GM12878 (cell line): ENCODE measurements around the gene SIK3. TPM values are rescaled to one million over a fixed set of nuclear protein-coding genes. Genes with fewer than 3 reads are reported as not detected.

Experiments
- ATAC-seq: fragments of 200-7000 bp; cut with Tn5 transposase; 3 replicates; pipeline ENCODE4 v1.9.1; 2020; ENCODE audit warnings: mild to moderate bottlenecking, moderate library complexity
- BruUV-seq: library from RNA; stranded (reverse); fragments of 400-500 nt; replicated peaks from 2 replicates; lab custom pipeline; 2021; lab: Mats Ljungman, UMichigan
- CTCF ChIA-PET: fragments of 300-600 bp; sonication (Branson Sonifier 250); formaldehyde crosslinking; extraction: SDS; loops from one replicate; lab custom pipeline; 2021; ENCODE audit warnings: inconsistent platforms; lab: Yijun Ruan, JAX
- POLR2A ChIA-PET: fragments of 350-600 bp; formaldehyde crosslinking; extraction: SDS; loops from one replicate; lab custom pipeline; 2021; ENCODE audit warnings: inconsistent platforms; lab: Charles Lee
- RAD21 ChIA-PET: fragments of 300-600 bp; sonication (Branson Sonifier 250); formaldehyde crosslinking; loops from one replicate; lab custom pipeline; 2023; ENCODE audit warnings: antibody characterized with exemption; ENCODE audit not compliant: unreplicated experiment; lab: Charles Lee
- SMC1A ChIA-PET: fragments of 300-600 bp; sonication (Branson Sonifier 250); formaldehyde crosslinking; loops from one replicate; lab custom pipeline; 2023; ENCODE audit not compliant: unreplicated experiment, uncharacterized antibody; lab: Charles Lee
- DNase-seq: peaks from one replicate; pipeline ENCODE4 v3.0.0-alpha.2; 2011; ENCODE audit warnings: low read depth, low spot score
- FAIRE-seq: peaks from 3 replicates; lab custom pipeline; 2011; peaks lifted over from hg19 to GRCh38; lab: Jason Lieb, UNC
- H2AFZ ChIP-seq: 2 replicates; pipeline ENCODE4 v1.6.0; 2011; ENCODE audit warnings: low read depth, low read length, control low read depth; ENCODE audit not compliant: control insufficient read depth
- H3K27ac ChIP-seq: 2 replicates; pipeline ENCODE4 v1.5.1; 2011; ENCODE audit warnings: control low read depth; ENCODE audit not compliant: control insufficient read depth, insufficient read depth
- H3K27me3 ChIP-seq, 2 experiments: replicated peaks in 1 of 2; 2 replicates each; pipeline versions ENCODE4 v1.6.0 to v1.6.1; 2011; ENCODE audit warnings: low read length in 1 of 2; ENCODE audit not compliant: control insufficient read depth in 2 of 2, insufficient read depth in 2 of 2
- H3K36me3 ChIP-seq, 2 experiments: 2 replicates each; pipeline ENCODE4 v1.5.1; 2011; ENCODE audit warnings: low read length in 1 of 2; ENCODE audit not compliant: control insufficient read depth in 2 of 2, insufficient read depth in 2 of 2
- H3K4me1 ChIP-seq: 2 replicates; pipeline ENCODE4 v1.6.1; 2011; ENCODE audit warnings: mild to moderate bottlenecking, low read length, moderate library complexity, mixed read lengths; ENCODE audit not compliant: control insufficient read depth, insufficient read depth
- H3K4me2 ChIP-seq: 2 replicates; pipeline ENCODE4 v1.6.0; 2011; ENCODE audit warnings: control low read depth; ENCODE audit not compliant: control insufficient read depth, insufficient read depth
- H3K4me3 ChIP-seq: fragments of 200-600 bp; sonication (generic); 2 replicates; pipeline ENCODE4 v1.5.1; 2016
- H3K79me2 ChIP-seq: 2 replicates; pipeline ENCODE4 v1.6.0; 2011; ENCODE audit warnings: low read length; ENCODE audit not compliant: control insufficient read depth, insufficient read depth
- H3K9ac ChIP-seq: 2 replicates; pipeline ENCODE4 v1.8.0; 2011; ENCODE audit warnings: low read length, control low read depth, mixed read lengths; ENCODE audit not compliant: control insufficient read depth, insufficient read depth
- H3K9me3 ChIP-seq: replicated peaks from 3 replicates; pipeline ENCODE4 v1.5.1; 2011; ENCODE audit warnings: mild to moderate bottlenecking, low read length; ENCODE audit not compliant: control insufficient read depth, insufficient read depth
- H4K20me1 ChIP-seq: 2 replicates; pipeline ENCODE4 v1.6.0; 2011; ENCODE audit not compliant: control insufficient read depth, insufficient read depth
- EP300 ChIP-seq, 2 experiments: fragments of 150-350 bp in 1 of 2; IDR thresholded peaks; 2 replicates each; pipeline ENCODE4 v1.6.1; 2011 to 2012; ENCODE audit warnings: low read depth in 2 of 2, low read length in 2 of 2, borderline replicate concordance in 1 of 2, improper control_type of control experiment in 1 of 2, inconsistent platforms in 1 of 2; ENCODE audit not compliant: control insufficient read depth in 1 of 2
- HDGF ChIP-seq: fragments of 450-650 bp; IDR thresholded peaks from 2 replicates; pipeline ENCODE4 v1.6.1; 2016; ENCODE audit warnings: antibody characterized with exemption
- JUNB ChIP-seq: IDR thresholded peaks from 2 replicates; pipeline ENCODE4 v1.6.1; 2016; ENCODE audit warnings: antibody characterized with exemption, mild to moderate bottlenecking
- KDM1A ChIP-seq: fragments of 200-600 bp; sonication (generic); IDR thresholded peaks from 2 replicates; pipeline ENCODE4 v1.6.1; 2016; ENCODE audit warnings: borderline replicate concordance
- MTA3 ChIP-seq: IDR thresholded peaks from 2 replicates; pipeline ENCODE4 v1.6.1; 2012; ENCODE audit warnings: low read length, inconsistent platforms, borderline replicate concordance
- POLR2A ChIP-seq: IDR thresholded peaks from 2 replicates; pipeline ENCODE4 v1.6.1; 2011; ENCODE audit warnings: low read depth, mild to moderate bottlenecking, low read length
- POLR2AphosphoS2 ChIP-seq: IDR thresholded peaks from 2 replicates; pipeline ENCODE4 v1.6.1; 2011; ENCODE audit warnings: low read depth, mild to moderate bottlenecking, low read length, improper control_type of control experiment, moderate library complexity
- POLR2AphosphoS5 ChIP-seq: IDR thresholded peaks from 2 replicates; pipeline ENCODE4 v1.6.1; 2011; ENCODE audit warnings: mild to moderate bottlenecking, low read length, inconsistent platforms
- RBBP5 ChIP-seq: fragments of 200-600 bp; sonication (generic); conservative IDR thresholded peaks from 2 replicates; pipeline ENCODE4 v1.6.1; 2016
- RUNX3 ChIP-seq: IDR thresholded peaks from 2 replicates; pipeline ENCODE4 v1.6.1; 2012; ENCODE audit warnings: low read length, inconsistent platforms
- SIN3A ChIP-seq: IDR thresholded peaks from 2 replicates; pipeline ENCODE4 v1.6.1; 2012; ENCODE audit warnings: low read depth, low read length, improper control_type of control experiment
- SMC3 ChIP-seq: IDR thresholded peaks from 2 replicates; pipeline ENCODE4 v1.6.1; 2011; ENCODE audit warnings: low read length, improper control_type of control experiment, borderline replicate concordance
- WRNIP1 ChIP-seq: IDR thresholded peaks from 2 replicates; pipeline ENCODE4 v1.6.1; 2011; ENCODE audit warnings: low read depth, low read length, improper control_type of control experiment, borderline replicate concordance
- YY1 ChIP-seq: IDR thresholded peaks from 2 replicates; pipeline ENCODE4 v1.6.1; 2011; ENCODE audit warnings: low read depth, mild to moderate bottlenecking, low read length
- ZBED1 ChIP-seq: IDR thresholded peaks from 2 replicates; pipeline ENCODE4 v1.6.1; 2016; ENCODE audit warnings: borderline replicate concordance
- WGBS: methylation state at CpG from one replicate; pipeline ENCODE4 v1.1.6; 2016; ENCODE audit warnings: low lambda C conversion rate; ENCODE audit not compliant: insufficient replicate concordance, insufficient coverage; ENCODE audit errors: missing lambda C conversion rate; 5-methylcytosine and 5-hydroxymethylcytosine counted together
- in situ Hi-C: fragments of 300-500 bp; cut with MboI; formaldehyde crosslinking; loops from 9 replicates; pipeline ENCODE4 v1.14.3; 2018; ENCODE audit warnings: mixed read lengths
- intact Hi-C: fragments of 100-400 bp; cut with micrococcal nuclease; formaldehyde crosslinking; loops from one replicate; pipeline ENCODE4 v1.14.2; 2022; ENCODE audit not compliant: unreplicated experiment
- polyA plus RNA-seq, 11 experiments: library from polyadenylated mRNA; depleted of rRNA in 4 of 11; unstranded in 6 of 11; stranded (reverse) in 5 of 11; fragments of >200 nt; fragmentation: Nextera tagmentation in 4 of 11; fragmentation: Illumina TruSeq in 1 of 11; extraction: Ambion mirVana in 4 of 11; extraction: Trizol in 1 of 11; gene quantifications; 1 replicate in 1 of 11; 2 replicates in 10 of 11; pipeline versions ENCODE4 v1.2.1 to v1.2.3, GENCODE V29; 2011 to 2016; ENCODE audit warnings: inconsistent platforms in 2 of 11, missing spikeins in 2 of 11, low read depth in 1 of 11
- total RNA-seq, 4 experiments: library from RNA; depleted of rRNA in 3 of 4; stranded (reverse); fragments of >200 nt in 3 of 4; fragmentation: Illumina TruSeq in 1 of 4; extraction: Trizol in 1 of 4; gene quantifications; 2 replicates each; pipeline versions ENCODE4 v1.2.1 to v1.2.3, GENCODE V29; 2013 to 2021
- TF ChIP-seq, protein P1 (sequence below): IDR thresholded peaks from 2 replicates; pipeline ENCODE4 v1.6.1; 2012; ENCODE audit warnings: low read depth, low read length, improper control_type of control experiment
- TF ChIP-seq, protein P2 (sequence below): fragments of 450-650 bp; IDR thresholded peaks from 2 replicates; pipeline ENCODE4 v1.6.1; 2017; ENCODE audit warnings: borderline replicate concordance
- TF ChIP-seq, protein P3 (sequence below): IDR thresholded peaks from 2 replicates; pipeline ENCODE4 v1.6.1; 2011; ENCODE audit warnings: low read depth, mild to moderate bottlenecking, low read length, moderate library complexity, borderline replicate concordance; ENCODE audit errors: extremely low read depth
- TF ChIP-seq, protein P4 (sequence below): fragments of 450-650 bp; IDR thresholded peaks from 2 replicates; pipeline ENCODE4 v1.6.1; 2018; ENCODE audit warnings: mild to moderate bottlenecking, low read depth, moderate library complexity; ENCODE audit not compliant: partially characterized antibody

The SIK3 gene
- total and polyA plus RNA-seq, 10 of the 15 experiments (the other 5 are each of a cell fraction or from before 2014, with no cell fraction given): 2.5 to 31.9 (median 11.1) TPM

DNA sequence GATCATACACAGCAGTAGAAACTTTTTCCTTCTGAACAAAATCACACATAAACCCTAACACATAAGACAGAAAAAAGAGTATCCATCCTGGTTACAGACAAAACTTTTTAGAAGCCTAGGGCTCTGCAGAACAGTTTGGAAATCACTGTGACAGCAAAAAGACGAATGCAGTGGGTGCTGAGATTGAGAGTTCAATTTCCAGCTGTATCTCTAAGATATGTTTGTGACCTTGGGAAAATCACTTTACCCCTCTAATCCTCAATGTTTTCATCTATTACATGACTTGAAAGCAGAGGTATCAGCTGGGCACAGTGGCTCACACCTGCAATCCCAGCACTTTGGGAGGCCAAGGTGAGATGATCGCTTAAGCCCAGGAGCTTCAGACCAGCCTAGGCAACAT lies 128.5 kb downstream of the SIK3 start:
- H3K27ac ChIP-seq: no peak overlapping the region
- no peaks in the 10 kb centered on the region for H3K4me1 ChIP-seq
- no peak for DNase-seq
- FAIRE-seq: no peak
- H2AFZ ChIP-seq: no peak overlapping the region
- H3K27me3 ChIP-seq: no peaks in the 10 kb centered on the region
- no peak overlapping the region for H3K4me2 ChIP-seq
- intact Hi-C loops: no loop called here
- TF ChIP-seq POLR2AphosphoS5 (no peak), JUNB (no peak), ZBED1 (no peak), POLR2AphosphoS2 (no peak), SIN3A (no peak), RUNX3 (no peak), HDGF (no peak), POLR2A (no peak), MTA3 (no peak), KDM1A (no peak), RBBP5 (no peak), SMC3 (no peak), EP300 (IDR thresholded peaks at IDR 0.05; ENCODE audit: borderline replicate concordance in 1 of 2, control insufficient read depth in 1 of 2, low read depth in 2 of 2, low read length in 2 of 2) (no peak), YY1 (no peak), WRNIP1 (no peak)
- TF ChIP-seq, protein P1, sequence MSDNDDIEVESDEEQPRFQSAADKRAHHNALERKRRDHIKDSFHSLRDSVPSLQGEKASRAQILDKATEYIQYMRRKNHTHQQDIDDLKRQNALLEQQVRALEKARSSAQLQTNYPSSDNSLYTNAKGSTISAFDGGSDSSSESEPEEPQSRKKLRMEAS: no peak
- TF ChIP-seq, protein P2, sequence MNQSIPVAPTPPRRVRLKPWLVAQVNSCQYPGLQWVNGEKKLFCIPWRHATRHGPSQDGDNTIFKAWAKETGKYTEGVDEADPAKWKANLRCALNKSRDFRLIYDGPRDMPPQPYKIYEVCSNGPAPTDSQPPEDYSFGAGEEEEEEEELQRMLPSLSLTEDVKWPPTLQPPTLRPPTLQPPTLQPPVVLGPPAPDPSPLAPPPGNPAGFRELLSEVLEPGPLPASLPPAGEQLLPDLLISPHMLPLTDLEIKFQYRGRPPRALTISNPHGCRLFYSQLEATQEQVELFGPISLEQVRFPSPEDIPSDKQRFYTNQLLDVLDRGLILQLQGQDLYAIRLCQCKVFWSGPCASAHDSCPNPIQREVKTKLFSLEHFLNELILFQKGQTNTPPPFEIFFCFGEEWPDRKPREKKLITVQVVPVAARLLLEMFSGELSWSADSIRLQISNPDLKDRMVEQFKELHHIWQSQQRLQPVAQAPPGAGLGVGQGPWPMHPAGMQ: no peak
- TF ChIP-seq, protein P3, sequence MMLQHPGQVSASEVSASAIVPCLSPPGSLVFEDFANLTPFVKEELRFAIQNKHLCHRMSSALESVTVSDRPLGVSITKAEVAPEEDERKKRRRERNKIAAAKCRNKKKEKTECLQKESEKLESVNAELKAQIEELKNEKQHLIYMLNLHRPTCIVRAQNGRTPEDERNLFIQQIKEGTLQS: no peak
- TF ChIP-seq, protein P4, sequence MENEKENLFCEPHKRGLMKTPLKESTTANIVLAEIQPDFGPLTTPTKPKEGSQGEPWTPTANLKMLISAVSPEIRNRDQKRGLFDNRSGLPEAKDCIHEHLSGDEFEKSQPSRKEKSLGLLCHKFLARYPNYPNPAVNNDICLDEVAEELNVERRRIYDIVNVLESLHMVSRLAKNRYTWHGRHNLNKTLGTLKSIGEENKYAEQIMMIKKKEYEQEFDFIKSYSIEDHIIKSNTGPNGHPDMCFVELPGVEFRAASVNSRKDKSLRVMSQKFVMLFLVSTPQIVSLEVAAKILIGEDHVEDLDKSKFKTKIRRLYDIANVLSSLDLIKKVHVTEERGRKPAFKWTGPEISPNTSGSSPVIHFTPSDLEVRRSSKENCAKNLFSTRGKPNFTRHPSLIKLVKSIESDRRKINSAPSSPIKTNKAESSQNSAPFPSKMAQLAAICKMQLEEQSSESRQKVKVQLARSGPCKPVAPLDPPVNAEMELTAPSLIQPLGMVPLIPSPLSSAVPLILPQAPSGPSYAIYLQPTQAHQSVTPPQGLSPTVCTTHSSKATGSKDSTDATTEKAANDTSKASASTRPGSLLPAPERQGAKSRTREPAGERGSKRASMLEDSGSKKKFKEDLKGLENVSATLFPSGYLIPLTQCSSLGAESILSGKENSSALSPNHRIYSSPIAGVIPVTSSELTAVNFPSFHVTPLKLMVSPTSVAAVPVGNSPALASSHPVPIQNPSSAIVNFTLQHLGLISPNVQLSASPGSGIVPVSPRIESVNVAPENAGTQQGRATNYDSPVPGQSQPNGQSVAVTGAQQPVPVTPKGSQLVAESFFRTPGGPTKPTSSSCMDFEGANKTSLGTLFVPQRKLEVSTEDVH: no peak
- TF ChIP-seq, all 136 proteins: peak for 0
- Histone ChIP-seq H3K9me3 (no peaks in the 10 kb centered on the region), H4K20me1 (no peaks in the 10 kb centered on the region), H3K36me3 (no peaks in the 10 kb centered on the region; a peak in 1 of 4 replicates), H3K79me2 (no peaks in the 10 kb centered on the region), H3K9ac (no peak overlapping the region), H3K4me3 (no peak overlapping the region)
- no peak for ATAC-seq
- ChIA-PET SMC1A (interaction anchor here (0.9 to 1.7 kb wide), 4 partner anchors 11 to 50 kb away, joined by 3 to 5 read pairs (median 4); no protein-coding TSS in a partner anchor), POLR2A (interaction anchor here (0.7 kb wide), 1 partner anchor 8 kb away, joined by 5 read pairs; no protein-coding TSS in a partner anchor), RAD21 (interaction anchor here (0.8 kb wide), 1 partner anchor 130 kb away, joined by 3 read pairs; no protein-coding TSS in a partner anchor), CTCF (interaction anchor here (0.7 kb wide), 1 partner anchor 137 kb away, joined by 5 read pairs; no protein-coding TSS in a partner anchor)
- no TSS peak for BruUV-seq
- WGBS: 98% methylated on average over 2 of the region's 2 CpGs
- in situ Hi-C loops: no loop called here
